ENCODE results near the gene SOD2. TPM values are rescaled to one million over a fixed set of nuclear protein-coding genes. Genes with fewer than 3 reads are reported as not detected.

SOD2 gene
- total and polyA plus RNA-seq, 4 donors, result 143 to 952 (median 507) TPM

DNA sequence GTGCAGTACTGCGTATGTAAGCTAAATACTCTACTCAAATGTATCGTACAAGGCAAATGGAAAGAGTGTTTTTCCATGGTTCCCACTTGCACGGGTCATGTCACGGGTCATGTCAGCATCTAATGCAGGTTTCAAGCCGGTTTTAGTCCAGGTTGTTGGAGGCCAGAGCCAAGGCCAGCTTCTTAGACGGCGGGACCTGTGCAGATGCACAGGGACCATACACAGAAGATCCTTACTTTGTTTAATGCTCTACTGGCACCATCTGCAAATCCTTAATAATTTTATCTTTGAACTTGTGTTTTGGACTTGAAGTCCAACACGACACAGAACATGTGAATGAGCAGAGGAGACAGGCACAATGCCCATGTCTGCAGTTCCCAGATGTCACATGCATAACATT, 42.7 kb downstream of the SOD2 start:
- peaks cover 0 to 4% (median 2%) of the 10 kb centered on the region in 4 donors for H3K4me1 ChIP-seq (ENCODE audit: control insufficient read depth in 4 of 4, insufficient read depth in 4 of 4, low read length in 3 of 4)
- no peak for TF ChIP-seq FOXA1 (IDR thresholded peaks at IDR 0.05)
- TF ChIP-seq, protein P1, sequence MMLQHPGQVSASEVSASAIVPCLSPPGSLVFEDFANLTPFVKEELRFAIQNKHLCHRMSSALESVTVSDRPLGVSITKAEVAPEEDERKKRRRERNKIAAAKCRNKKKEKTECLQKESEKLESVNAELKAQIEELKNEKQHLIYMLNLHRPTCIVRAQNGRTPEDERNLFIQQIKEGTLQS (IDR thresholded peaks at IDR 0.05), result no peak
- no peak for TF ChIP-seq GABPA (IDR thresholded peaks at IDR 0.05 in 1 of 2, conservative IDR thresholded peaks at IDR 0.05 in 1 of 2)
- TF ChIP-seq, protein P2, sequence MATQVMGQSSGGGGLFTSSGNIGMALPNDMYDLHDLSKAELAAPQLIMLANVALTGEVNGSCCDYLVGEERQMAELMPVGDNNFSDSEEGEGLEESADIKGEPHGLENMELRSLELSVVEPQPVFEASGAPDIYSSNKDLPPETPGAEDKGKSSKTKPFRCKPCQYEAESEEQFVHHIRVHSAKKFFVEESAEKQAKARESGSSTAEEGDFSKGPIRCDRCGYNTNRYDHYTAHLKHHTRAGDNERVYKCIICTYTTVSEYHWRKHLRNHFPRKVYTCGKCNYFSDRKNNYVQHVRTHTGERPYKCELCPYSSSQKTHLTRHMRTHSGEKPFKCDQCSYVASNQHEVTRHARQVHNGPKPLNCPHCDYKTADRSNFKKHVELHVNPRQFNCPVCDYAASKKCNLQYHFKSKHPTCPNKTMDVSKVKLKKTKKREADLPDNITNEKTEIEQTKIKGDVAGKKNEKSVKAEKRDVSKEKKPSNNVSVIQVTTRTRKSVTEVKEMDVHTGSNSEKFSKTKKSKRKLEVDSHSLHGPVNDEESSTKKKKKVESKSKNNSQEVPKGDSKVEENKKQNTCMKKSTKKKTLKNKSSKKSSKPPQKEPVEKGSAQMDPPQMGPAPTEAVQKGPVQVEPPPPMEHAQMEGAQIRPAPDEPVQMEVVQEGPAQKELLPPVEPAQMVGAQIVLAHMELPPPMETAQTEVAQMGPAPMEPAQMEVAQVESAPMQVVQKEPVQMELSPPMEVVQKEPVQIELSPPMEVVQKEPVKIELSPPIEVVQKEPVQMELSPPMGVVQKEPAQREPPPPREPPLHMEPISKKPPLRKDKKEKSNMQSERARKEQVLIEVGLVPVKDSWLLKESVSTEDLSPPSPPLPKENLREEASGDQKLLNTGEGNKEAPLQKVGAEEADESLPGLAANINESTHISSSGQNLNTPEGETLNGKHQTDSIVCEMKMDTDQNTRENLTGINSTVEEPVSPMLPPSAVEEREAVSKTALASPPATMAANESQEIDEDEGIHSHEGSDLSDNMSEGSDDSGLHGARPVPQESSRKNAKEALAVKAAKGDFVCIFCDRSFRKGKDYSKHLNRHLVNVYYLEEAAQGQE (IDR thresholded peaks at IDR 0.05), result no peak
- no peak for TF ChIP-seq RXRA (IDR thresholded peaks at IDR 0.05)
- no peak for TF ChIP-seq FOXA2 (IDR thresholded peaks at IDR 0.05)
- TF ChIP-seq, protein P3, sequence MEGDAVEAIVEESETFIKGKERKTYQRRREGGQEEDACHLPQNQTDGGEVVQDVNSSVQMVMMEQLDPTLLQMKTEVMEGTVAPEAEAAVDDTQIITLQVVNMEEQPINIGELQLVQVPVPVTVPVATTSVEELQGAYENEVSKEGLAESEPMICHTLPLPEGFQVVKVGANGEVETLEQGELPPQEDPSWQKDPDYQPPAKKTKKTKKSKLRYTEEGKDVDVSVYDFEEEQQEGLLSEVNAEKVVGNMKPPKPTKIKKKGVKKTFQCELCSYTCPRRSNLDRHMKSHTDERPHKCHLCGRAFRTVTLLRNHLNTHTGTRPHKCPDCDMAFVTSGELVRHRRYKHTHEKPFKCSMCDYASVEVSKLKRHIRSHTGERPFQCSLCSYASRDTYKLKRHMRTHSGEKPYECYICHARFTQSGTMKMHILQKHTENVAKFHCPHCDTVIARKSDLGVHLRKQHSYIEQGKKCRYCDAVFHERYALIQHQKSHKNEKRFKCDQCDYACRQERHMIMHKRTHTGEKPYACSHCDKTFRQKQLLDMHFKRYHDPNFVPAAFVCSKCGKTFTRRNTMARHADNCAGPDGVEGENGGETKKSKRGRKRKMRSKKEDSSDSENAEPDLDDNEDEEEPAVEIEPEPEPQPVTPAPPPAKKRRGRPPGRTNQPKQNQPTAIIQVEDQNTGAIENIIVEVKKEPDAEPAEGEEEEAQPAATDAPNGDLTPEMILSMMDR (IDR thresholded peaks at IDR 0.05; ENCODE audit: low read depth, low read length, missing input control), result no peak
- no peak for TF ChIP-seq TAF1 (conservative IDR thresholded peaks at IDR 0.05)
- TF ChIP-seq, protein P4, sequence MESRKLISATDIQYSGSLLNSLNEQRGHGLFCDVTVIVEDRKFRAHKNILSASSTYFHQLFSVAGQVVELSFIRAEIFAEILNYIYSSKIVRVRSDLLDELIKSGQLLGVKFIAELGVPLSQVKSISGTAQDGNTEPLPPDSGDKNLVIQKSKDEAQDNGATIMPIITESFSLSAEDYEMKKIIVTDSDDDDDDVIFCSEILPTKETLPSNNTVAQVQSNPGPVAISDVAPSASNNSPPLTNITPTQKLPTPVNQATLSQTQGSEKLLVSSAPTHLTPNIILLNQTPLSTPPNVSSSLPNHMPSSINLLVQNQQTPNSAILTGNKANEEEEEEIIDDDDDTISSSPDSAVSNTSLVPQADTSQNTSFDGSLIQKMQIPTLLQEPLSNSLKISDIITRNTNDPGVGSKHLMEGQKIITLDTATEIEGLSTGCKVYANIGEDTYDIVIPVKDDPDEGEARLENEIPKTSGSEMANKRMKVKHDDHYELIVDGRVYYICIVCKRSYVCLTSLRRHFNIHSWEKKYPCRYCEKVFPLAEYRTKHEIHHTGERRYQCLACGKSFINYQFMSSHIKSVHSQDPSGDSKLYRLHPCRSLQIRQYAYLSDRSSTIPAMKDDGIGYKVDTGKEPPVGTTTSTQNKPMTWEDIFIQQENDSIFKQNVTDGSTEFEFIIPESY (IDR thresholded peaks at IDR 0.05), result no peak
- TF ChIP-seq RAD21 (IDR thresholded peaks at IDR 0.05), result no peak
- TF ChIP-seq JUND (IDR thresholded peaks at IDR 0.05), result no peak
- TF ChIP-seq EGR1 (IDR thresholded peaks at IDR 0.05; ENCODE audit: low read depth in 2 of 2), result no peak
- H3K9ac ChIP-seq (ENCODE audit: low read depth in 1 of 2, low read length in 2 of 2), result no peak overlapping the region
- H3K27me3 ChIP-seq (ENCODE audit: control insufficient read depth in 4 of 4, insufficient read depth in 4 of 4, low read length in 3 of 4), result no peaks in the 10 kb centered on the region
- peaks cover 0 to 2% (median 0%) of the 10 kb centered on the region in 4 donors for H3K36me3 ChIP-seq (ENCODE audit: control insufficient read depth in 4 of 4, insufficient read depth in 3 of 4, low read depth in 1 of 4, low read length in 3 of 4)
- no peak overlapping the region for H3K4me3 ChIP-seq (ENCODE audit: low read depth in 1 of 3, low read length in 3 of 3)
- no peak overlapping the region for H3K27ac ChIP-seq (ENCODE audit: low read depth in 1 of 2, low read length in 2 of 2)
- H3K9me3 ChIP-seq (ENCODE audit: control insufficient read depth in 4 of 4, low read length in 3 of 4), result no peaks in the 10 kb centered on the region
- DNase-seq (ENCODE audit: low spot score), result no peak
- WGBS, result 96% methylated on average over 8 of the region's 8 CpGs

DNA sequence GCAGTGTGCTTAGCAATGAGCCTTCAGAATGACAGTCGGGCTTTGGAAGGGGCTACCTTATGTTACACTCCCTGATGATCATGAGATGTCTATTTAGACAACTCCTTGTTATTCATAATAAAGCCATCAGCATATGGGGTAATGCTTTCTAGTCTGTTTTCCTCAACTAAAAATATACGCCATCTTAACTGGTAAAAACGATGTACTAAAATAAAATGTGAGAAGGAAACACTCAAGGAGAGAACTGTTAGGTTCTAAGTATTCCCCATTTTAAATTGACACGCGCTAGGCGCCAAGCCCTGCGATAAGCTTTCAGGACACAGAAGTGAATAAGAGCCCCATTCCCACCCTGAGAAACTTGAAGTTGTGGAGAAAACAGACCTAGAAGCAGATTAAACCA, 43.6 kb downstream of the SOD2 start:
- Histone ChIP-seq H3K27ac (ENCODE audit: low read depth in 1 of 2, low read length in 2 of 2) (no peak overlapping the region), H3K9me3 (ENCODE audit: control insufficient read depth in 4 of 4, low read length in 3 of 4) (no peaks in the 10 kb centered on the region), H3K4me3 (ENCODE audit: low read depth in 1 of 3, low read length in 3 of 3) (no peak overlapping the region), H3K4me1 (ENCODE audit: control insufficient read depth in 4 of 4, insufficient read depth in 4 of 4, low read length in 3 of 4) (no peaks in the 10 kb centered on the region), H3K27me3 (ENCODE audit: control insufficient read depth in 4 of 4, insufficient read depth in 4 of 4, low read length in 3 of 4) (no peaks in the 10 kb centered on the region), H3K36me3 (ENCODE audit: control insufficient read depth in 4 of 4, insufficient read depth in 3 of 4, low read depth in 1 of 4, low read length in 3 of 4) (peaks cover 0 to 2% (median 0%) of the 10 kb centered on the region in 4 donors), H3K9ac (ENCODE audit: low read depth in 1 of 2, low read length in 2 of 2) (no peak overlapping the region)
- WGBS, result 97% methylated on average over 7 of the region's 7 CpGs
- TF ChIP-seq RAD21 (IDR thresholded peaks at IDR 0.05), result no peak
- no peak for TF ChIP-seq HNF4A (conservative IDR thresholded peaks at IDR 0.05)
- TF ChIP-seq RXRA (IDR thresholded peaks at IDR 0.05), result no peak
- no peak for TF ChIP-seq EGR1 (IDR thresholded peaks at IDR 0.05; ENCODE audit: low read depth in 2 of 2)
- TF ChIP-seq TAF1 (conservative IDR thresholded peaks at IDR 0.05), result no peak
- no peak for TF ChIP-seq HNF4G (IDR thresholded peaks at IDR 0.05)
- TF ChIP-seq, protein P4 (IDR thresholded peaks at IDR 0.05), result no peak
- no peak for TF ChIP-seq FOXA2 (IDR thresholded peaks at IDR 0.05)
- TF ChIP-seq, protein P1 (IDR thresholded peaks at IDR 0.05), result no peak
- no peak for TF ChIP-seq SP1 (IDR thresholded peaks at IDR 0.05)
- TF ChIP-seq YY1 (IDR thresholded peaks at IDR 0.05), result no peak
- TF ChIP-seq, protein P3 (IDR thresholded peaks at IDR 0.05; ENCODE audit: low read depth, low read length, missing input control), result no peak
- TF ChIP-seq JUND (IDR thresholded peaks at IDR 0.05), result no peak
- TF ChIP-seq FOXA1 (IDR thresholded peaks at IDR 0.05), result no peak
- DNase-seq (ENCODE audit: low spot score), result no peak
